GM18858 (cell line): ENCODE results near the gene GPAT2.
"Not testable (repeated sequence)": the region's sequence is repeated elsewhere in the genome, so short reads cannot be mapped to it uniquely, and the experiment has no call there.

ENCODE experiments used
- ATAC-seq: cut with Tn5 transposase; IDR thresholded peaks from one replicate; pipeline ENCODE4 v1.9.1; 2021; ENCODE audit not compliant: unreplicated experiment

GPAT2 gene

DNA sequence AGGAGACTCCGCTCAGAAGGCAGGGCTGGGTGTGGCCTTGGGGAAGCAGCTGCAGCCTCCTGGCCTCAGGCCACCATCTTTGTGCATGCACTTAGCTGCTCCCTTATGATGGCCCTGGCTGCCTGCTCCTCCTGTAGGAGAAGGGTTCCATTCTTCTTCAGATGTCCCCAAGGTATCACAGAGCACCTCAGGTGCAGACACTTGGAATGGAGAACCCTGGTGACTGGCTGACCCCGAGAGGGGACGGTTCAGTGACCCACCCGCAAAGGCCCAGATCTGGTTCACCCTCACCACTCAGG, 9.6 kb downstream of the GPAT2 start:
- no peak for ATAC-seq

DNA sequence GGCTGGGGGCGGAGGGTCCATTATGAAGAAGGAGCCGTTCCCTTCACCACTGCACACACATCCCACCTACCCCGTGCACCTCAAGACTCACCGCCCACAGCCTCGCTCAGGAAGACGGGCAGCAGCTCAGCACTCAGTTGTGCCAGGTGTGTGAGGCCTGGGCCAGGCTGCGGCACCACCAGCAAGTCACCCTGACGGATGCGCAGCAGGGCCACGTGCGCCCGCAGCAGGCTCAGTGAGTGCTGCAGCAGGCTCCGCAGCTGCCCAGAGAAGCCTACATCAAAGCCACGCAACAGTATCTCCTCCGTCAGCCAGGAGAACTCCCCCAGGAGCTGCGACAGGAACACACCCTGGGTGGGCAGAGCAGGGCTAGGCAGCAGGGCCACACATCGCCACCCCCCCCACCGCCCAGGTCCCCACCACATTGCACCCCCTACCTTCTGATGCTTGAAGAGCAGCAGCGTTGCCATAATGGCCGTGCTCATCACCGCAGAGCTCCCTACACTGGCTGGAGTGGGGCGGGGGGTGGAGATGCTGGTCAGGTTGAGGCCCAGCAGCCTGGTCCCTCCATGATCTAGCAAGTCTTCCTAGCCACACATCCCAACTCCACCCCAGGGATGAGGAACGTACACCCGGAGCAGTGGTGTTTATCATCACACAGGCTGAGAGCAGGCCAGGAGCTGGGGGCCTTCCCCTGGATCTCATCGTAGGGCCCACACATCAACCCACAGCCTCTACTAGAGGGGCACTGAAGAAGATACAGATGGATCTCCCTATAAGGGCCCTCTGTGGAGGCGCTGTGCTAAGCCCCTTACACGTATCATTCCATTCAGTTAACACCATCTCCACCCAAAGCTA, 10.2 kb downstream of the GPAT2 start:
- no peak for ATAC-seq

DNA sequence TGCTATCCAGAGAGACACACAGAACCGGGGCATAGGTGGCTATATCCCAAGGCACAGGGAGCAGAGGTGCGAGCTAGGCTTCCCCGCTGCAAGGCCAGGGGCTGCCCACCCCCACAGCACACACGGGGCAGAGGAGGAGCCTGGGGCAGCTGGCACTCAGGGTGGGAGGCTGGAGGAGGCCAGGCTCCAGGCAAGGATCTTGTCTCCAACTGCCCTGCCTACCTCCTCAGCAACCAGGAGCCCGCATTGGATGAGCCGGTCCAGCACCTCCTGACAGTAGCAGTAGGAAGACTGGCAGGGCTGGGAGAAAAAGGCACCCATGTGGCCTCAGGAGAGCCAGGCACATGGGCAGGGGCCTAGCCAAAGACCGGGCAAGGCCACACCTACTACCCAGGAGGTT, 11.0 kb downstream of the GPAT2 start:
- not testable (repeated sequence) for ATAC-seq

DNA sequence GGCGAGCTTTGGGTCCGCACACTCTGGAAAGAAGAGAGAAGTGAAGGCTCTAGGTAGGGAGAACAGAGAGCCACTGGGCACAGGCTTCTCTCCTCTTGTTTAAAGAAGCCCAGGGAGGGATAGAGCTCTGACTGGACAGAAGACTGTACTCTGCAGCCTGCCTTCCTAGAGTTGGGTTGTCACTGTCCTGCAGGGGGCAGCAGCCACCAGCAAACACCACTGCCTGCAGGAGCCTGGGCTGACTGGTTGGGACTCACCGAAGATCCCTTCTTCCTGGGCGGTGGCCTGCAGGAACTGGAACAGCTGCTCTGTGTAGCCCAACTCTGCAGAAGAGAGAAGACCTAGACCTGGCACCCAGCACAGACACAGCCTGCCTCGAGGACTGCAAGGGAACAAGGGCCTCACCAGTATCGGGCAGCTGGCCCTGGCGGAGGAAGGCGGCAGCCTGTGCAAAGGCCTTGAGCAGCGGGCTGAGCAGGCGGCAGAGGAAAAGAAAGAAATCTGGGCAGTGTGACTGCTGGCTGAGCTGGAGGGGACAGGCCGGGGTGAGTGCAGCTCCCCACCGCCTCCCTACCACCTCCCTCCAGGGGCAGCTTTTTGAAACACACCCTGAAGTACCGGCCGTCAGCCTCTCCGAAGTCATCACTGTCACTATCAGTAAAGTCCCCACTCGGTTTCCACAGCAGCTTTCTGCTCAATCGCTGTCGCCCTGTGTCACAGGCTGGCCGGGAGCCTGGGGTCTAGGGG, 11.8 kb downstream of the GPAT2 start:
- ATAC-seq, result not testable (repeated sequence)

DNA sequence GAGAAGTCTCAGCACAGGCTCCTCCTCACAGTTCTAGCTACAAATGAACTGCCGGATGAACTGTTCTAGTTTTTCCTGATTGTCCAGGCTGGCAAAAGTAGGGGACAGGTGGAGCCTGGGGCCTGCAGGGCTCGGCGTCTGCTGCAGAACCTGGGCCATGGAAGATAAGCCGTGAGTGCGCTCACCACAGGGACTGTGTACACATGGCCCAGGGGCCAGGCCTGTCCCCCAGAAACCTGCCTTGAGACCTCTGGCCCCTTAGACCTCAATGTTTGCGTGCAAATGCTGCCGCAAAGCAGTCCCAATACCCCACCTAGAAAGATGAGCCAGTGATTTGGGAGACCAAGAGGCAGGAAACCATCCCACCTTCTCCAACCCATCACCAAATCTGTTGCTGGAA, 12.6 kb downstream of the GPAT2 start:
- not testable (repeated sequence) for ATAC-seq

DNA sequence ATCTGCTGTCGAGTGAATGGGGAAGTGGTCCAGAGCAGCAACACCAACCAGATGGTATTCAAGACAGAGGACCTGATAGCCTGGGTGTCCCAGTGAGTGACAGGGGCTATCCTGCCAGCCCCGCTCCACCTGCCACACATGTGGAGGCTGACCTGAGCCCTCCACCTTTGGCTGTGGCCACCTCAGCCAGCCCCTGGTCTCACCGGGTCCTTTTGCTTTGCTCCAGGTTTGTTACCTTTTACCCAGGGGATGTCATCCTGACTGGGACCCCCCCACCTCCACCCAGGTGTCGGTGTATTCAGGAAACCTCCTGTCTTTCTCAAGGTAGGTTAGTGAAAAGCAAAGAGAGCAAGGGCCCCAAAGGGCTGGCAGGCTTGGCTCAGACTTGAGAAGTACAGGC, 13.6 kb downstream of the GPAT2 start:
- ATAC-seq, result not testable (repeated sequence)

DNA sequence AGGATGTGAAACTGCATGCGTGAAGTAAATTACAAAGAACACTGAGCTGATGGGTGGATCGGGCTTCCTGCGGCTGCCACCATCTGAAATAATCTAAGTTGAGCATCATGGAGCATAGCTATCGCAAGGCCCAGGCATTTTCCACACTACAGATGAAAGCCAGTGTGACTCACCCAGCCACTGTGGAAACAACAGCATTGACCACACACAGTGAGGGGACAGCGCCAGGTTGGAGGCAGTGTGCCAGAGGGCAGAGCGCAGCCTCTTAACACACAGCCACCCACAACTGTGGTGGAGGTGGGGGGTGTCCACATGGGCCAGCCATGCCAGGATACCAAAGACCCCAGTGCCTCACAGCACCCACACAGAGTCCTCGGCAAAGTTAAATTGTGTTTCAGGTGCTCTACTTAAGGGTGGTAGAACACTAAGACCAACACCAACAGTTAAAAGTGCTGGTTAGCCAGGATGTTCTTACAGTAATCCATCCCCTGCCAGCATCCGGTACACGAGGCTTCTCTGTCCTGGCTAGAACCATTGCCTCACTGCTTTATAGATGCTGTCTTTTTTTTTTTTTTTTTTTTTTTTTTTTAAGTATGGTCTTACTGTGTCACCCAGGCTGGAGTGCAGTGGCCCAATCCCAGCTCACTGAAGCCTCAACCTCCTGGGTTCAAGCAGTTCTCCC, 14.7 kb downstream of the GPAT2 start:
- not testable (repeated sequence) for ATAC-seq

DNA sequence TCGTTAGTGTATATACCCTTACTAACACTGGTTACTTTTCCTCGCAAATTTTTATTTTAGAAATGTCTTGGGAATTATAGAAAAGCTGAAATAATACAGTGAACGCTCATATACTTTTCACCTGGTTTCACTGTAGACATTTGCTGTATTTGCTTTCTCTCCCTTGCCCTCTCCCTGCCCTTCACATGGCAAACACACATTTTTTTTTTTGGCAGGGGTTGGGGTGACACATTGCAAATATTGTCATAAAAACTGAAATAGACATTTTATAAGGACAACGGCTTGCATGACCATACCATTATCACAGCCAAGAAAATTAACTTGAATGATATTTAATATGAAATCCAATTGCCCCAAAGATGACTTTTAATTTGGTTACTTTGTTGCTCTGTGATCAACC, 18.4 kb downstream of the GPAT2 start:
- not testable (repeated sequence) for ATAC-seq

DNA sequence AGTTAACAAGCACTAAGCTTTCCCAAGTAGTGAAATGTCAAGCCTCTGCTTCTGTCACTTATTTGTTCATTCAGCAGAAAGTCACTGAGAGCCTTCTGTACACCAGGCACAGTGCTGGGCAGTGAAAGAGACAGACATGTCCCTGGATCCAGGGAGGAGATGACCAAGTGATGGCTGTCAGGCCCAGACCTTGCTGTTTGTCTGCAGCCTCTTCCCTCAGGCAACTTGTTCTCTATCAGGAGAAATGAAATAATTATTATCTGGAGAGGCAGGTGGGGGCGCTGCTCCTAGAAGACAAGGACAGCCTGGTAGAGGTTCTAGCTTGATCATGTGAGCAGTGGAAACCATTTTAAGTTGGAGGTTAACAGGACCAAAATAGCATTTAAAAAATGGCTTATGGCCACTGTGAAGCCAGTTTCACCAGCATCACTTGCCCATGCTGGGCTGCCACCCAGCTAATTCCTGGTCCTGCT, 21.9 kb downstream of the GPAT2 start:
- not testable (repeated sequence) for ATAC-seq

DNA sequence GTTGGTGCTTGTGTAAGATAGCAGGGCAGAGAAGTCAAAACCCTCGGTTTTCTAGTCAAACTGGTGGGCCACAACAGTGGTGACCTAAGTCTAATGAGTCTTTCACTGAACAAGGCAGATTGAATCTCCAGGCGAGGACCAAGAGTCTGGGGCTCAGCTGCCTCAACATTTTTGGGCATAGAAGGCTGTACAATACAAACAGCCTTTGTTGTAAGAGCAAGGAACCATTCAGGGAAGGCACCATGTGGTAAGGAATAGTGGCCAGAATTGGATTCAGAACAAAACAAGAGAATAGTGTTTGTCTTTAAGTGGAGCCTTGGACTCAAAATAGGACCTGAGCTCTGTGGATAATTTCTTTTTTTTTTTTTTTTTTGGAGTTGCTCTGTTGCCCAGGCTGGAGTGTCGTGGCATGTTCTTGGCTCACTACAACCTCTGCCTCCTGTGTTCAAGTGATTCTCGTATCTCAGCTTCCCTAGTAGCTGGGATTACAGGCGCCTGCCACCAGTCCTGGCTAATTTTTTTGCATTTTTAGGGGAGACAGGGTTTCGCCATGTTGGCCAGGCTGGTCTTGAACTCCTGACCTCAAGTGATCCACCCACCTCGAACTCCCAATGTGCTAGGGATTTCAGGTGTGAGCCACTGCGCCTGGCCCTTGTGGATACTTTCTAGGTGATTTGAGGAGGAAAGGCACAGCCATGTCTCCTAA, 22.5 kb downstream of the GPAT2 start:
- ATAC-seq, result not testable (repeated sequence)

DNA sequence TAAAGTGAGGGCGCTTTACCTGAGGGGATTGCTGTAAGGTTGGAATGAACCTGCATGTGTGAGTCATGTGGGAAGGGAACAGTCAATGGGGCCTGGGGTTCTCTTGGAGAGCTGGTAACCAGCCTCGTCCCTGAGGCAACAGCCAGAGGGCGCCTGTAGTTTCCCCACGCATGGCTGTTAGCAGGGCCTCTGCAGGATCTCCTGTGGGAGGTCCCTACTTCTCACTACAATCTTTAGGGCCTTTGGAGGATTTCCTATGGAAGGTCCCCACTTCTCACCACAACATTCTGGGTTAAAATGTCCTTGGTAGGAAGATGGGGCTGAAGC, 23.6 kb downstream of the GPAT2 start:
- not testable (repeated sequence) for ATAC-seq

DNA sequence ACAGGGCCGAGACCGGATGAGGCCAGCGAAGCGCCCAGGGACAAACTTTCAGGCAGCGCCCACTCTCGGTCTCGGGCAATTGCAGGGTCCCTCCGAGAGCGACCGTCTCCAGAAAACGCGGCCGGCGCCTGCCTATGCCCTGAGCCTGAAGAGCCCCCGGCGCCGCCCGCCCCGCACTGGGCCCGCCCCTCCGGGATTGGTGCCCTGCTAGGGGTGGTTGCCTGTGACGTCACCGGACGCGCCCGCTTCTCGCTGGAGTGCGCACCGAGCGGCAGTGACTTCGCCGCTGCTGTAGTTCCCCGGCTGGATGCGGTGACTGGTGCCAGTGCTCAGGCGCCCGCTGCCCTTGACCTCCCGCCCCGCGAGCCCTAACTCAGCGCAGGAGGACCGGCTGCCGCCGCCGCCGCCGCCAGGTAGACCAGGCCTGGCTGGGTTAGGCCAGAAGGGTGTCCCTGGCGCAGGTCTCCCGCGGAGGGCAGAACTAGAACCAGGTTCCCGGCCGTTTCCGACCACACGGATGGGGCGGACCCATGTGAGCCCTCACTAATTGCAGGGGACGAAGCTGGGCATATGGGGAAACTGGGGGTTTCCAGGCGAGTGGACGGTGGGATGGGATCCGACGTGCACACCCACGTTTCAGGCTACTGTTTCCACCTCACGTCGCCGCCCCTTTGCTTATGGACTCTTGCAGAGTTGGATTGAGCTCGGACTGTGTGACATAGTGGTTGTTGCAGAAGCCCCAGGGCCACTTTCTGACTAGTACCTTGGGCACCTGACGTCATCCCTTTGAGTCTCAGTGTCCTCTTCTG, 24.2 kb downstream of the GPAT2 start:
- peak; percentile 96 for ATAC-seq

DNA sequence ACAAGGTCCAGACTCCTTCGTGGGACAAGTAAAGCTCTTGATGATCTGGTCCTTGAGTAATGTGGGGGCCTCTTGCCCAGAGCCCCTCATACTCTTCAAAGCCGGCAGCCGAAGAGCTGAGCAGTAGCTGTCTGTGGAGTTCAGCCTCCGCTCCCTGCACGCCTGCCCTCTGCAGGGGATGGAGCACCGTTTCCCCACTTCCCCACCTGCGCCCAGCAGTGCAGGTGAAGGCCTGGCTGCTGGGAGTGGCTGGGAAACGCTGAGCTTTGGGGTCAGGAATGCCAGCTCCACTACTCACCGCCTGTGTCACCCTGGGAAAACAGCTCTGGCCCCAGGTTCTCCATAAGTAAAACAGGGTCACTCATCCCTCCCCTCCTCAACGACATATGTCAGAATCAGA, 24.9 kb downstream of the GPAT2 start:
- not testable (repeated sequence) for ATAC-seq

DNA sequence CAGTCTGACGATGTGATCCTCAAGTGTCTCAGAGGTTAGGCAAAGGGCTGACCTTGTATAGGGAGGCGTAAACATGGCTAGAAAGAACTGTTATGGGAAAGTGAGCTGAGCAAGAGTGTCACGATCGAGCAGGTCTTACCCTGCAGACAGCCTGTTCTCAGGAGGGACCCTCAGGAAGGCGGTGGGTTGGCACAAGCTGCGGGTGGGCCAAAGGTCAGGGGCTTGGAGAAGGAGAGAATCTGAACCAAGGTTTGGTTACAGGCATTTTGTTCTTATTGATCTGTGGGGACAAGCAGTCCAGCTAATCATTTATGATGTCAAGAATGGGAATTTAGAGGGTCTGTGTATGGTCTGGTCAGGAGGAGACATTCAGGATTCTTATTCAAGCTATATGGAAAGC, 26.7 kb downstream of the GPAT2 start:
- not testable (repeated sequence) for ATAC-seq

DNA sequence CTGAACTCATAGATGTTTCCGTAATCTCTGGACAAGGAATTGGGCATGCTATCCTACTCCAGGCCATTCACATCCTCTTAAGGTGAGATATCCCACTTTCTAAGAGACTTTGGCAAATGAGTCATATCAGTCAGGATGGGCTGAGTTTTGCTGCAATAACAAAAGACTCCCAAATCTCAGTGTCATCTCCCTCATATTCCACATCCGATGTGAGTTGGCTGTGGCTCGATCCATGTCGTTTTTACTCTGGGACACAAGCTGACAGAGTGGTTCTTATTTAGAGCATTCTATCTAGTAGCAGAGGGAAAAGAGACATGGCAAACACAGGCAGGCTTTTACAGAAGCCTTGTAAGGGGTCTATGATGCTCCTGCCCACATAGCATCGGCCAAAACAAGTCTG, 28.5 kb downstream of the GPAT2 start:
- not testable (repeated sequence) for ATAC-seq

DNA sequence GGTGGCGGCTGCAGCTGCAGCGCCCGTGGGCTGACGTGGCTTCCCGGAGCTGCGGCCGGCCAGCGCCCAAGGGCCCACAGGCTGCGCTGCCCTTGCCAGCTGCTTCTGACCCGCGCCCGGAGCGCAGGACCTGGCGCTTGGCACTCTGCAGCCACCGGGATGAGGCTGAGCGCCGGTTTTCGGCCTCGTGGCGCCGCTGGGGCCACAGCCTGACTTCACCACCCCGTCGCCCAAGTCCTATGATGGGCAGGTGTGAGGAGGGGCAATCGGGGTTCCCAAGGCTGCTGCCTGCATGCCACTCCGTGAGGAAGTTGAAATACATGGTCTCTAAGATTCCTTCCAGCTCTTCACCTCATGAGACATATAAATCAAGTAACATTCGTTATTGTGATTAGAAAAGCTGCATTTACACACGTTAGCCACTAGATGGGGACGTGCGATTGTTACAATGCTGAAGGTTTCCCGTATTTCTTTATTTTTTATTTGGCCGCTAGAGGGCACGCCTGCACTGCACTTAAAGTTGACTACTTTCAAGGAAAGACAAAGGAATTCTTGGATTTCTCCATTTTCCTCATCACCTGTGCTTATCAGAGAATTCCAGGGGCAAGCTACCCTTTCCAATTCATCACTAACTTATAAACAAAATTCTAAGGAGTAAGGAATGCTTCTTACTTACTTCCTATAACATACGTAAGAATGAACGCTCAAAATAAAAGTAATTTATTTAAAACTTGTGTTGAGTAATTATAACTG, 42.0 kb downstream of the GPAT2 start:
- ATAC-seq, result peak; percentile 40

DNA sequence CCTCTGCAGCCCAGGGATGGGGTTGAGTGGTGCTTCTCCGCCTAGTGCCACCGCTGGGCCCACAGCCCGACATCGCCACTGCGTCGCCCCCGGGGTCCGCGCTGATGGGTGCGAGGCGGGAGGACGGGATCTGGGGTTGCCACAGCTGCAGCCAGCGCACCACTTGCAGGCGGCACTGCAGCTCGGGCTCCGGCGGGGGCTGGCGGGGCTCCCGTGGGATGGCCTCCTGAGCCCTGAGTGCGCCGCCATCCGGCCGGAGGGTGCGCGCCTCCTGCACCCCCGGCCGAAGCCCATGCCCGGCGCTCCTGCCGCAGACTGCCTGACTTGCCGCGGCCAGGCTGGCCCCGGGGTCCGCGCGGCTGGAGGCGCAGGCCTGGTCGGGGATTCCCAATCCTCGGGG, 42.6 kb downstream of the GPAT2 start:
- ATAC-seq, result peak; percentile 25

DNA sequence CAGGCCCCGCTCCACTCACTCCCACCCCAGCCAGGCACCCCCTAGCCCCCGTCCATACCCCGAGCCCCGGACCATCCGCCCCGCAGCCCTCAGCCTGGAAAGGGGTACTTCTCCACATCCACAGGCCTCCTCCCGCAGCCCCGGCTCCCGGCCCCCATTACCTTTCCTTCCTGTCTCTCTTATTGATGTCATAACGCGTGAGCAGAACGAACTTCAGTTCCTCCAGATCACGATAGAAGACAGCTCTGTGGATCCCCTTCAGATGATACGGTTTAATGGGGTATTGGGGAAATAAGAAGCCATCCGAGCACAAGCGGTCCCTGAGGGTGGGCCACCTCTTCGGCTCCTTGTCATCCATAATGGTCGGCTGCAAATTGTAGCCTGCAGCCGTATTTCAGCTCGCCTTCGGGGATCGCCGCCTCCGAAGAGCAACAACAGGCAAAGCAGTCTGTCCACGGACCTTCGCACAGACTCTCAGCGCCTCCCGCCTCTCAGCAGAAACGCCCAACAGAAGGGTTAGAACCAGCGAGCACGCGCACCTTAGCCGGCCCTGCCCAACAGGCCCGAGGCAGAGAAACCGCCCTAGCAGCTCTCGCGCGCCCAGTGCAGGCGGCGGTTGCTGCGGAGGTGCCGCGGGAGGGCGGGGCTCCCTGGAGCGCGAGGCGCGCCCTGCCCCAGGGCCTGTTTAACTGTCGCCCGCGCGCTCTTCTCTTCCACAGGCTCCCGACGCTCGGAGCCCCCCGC, 43.2 kb downstream of the GPAT2 start, which contains the start of gene ANKRD36C:
Gene ANKRD36C (minus strand): TSS at position 474 of the 744 bp plus-strand sequence. CDS start 116 bp downstream, at position 358.
- ATAC-seq, result peak; percentile 80

DNA sequence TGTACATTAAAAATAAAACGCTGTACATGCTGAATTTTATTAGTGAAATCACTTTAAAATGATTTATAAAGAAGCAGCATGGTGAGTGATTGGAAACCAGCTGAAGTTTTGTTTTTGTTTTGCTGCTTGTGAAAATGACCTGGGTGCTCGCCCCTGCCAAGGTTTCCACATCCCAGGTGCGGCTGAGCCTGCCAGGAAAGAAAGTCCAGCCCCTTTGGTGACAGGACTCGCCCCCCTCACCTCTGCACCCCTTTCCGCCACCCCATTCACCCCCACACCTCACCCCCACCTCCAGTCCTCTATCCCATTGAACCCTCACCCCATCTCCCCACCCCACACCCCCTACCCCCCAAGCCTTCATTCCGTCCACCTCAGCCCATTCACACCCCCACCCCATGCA, 43.8 kb downstream of the GPAT2 start:
- ATAC-seq, result not testable (repeated sequence)
